Liver (tissue), 3 donors: ENCODE measurements around the gene GABBR2.

Experiments
- ATF3 ChIP-seq: IDR thresholded peaks from 2 replicates; pipeline ENCODE4 v1.6.1; 2016; ENCODE audit warnings: antibody characterized with exemption
- CTCF ChIP-seq: fragments of 150-350 bp; IDR thresholded peaks from 2 replicates; pipeline ENCODE4 v1.5.1; 2017; ENCODE audit warnings: improper control_type of control experiment, low read depth, low read length; ENCODE audit not compliant: missing input control
- EGR1 ChIP-seq, 2 donors: IDR thresholded peaks; 2 replicates each; pipeline ENCODE4 v1.6.1; 2016 to 2018; ENCODE audit warnings: antibody characterized with exemption in 2 of 2, low read depth in 2 of 2
- GABPA ChIP-seq, 2 donors: IDR thresholded peaks in 1 of 2; conservative IDR thresholded peaks in 1 of 2; 2 replicates each; pipeline ENCODE4 v1.6.1; 2016; ENCODE audit warnings: antibody characterized with exemption in 2 of 2, mild to moderate bottlenecking in 1 of 2, moderate library complexity in 1 of 2
- MAX ChIP-seq: IDR thresholded peaks from 2 replicates; pipeline ENCODE4 v1.6.1; 2016; ENCODE audit warnings: antibody characterized with exemption
- RAD21 ChIP-seq, 2 donors: IDR thresholded peaks; 2 replicates each; pipeline ENCODE4 v1.6.1; 2016; ENCODE audit warnings: antibody characterized with exemption in 2 of 2, mild to moderate bottlenecking in 2 of 2
- REST ChIP-seq: IDR thresholded peaks from 2 replicates; pipeline ENCODE4 v1.6.1; 2016; ENCODE audit warnings: antibody characterized with exemption, mild to moderate bottlenecking
- RXRA ChIP-seq, 2 donors: IDR thresholded peaks; 2 replicates each; pipeline ENCODE4 v1.6.1; 2017 to 2018; ENCODE audit warnings: antibody characterized with exemption in 2 of 2, mild to moderate bottlenecking in 1 of 2
- SP1 ChIP-seq: IDR thresholded peaks from 2 replicates; pipeline ENCODE4 v1.6.1; 2018; ENCODE audit warnings: antibody characterized with exemption, mild to moderate bottlenecking
- TAF1 ChIP-seq: conservative IDR thresholded peaks from 2 replicates; pipeline ENCODE4 v1.6.1; 2016; ENCODE audit warnings: antibody characterized with exemption, mild to moderate bottlenecking
- YY1 ChIP-seq: IDR thresholded peaks from 2 replicates; pipeline ENCODE4 v1.6.1; 2016; ENCODE audit warnings: antibody characterized with exemption, mild to moderate bottlenecking
- ZBTB33 ChIP-seq: IDR thresholded peaks from 2 replicates; pipeline ENCODE4 v1.6.1; 2016; ENCODE audit warnings: antibody characterized with exemption
- donor health status: healthy.
- donor health status: healthy.

- TF ChIP-seq MAX (no peak), CTCF (no peak), YY1 (no peak), REST (no peak), SP1 (no peak), TAF1 (no peak), RXRA (IDR thresholded peaks at IDR 0.05) (no peak), RAD21 (IDR thresholded peaks at IDR 0.05) (no peak), ATF3 (no peak), ZBTB33 (no peak), GABPA (IDR thresholded peaks at IDR 0.05 in 1 of 2, conservative IDR thresholded peaks at IDR 0.05 in 1 of 2) (no peak), EGR1 (IDR thresholded peaks at IDR 0.05; ENCODE audit: low read depth in 2 of 2) (no peak)
Observed at GRCh38 chr9:98580956-98581355, 127.8 kb downstream of the GABBR2 start.
